MG63 (cell line): ENCODE data around the gene FAM89A. TPM values are rescaled to one million over a fixed set of nuclear protein-coding genes. Genes with fewer than 3 reads are reported as not detected.
"Not testable (repeated sequence)": the region's sequence is repeated elsewhere in the genome, so short reads cannot be mapped to it uniquely, and the experiment has no call there.

Source experiments
- DNase-seq: peaks from one replicate; pipeline ENCODE4 v3.0.0-alpha.2; 2020
- H3K27me3 ChIP-seq: fragments of 250-450 bp; sonication (Bioruptor Pico); 2 replicates; pipeline ENCODE4 v1.5.1; 2020; ENCODE audit warnings: mild to moderate bottlenecking, moderate library complexity
- H3K36me3 ChIP-seq: fragments of 250-450 bp; sonication (Bioruptor Pico); 2 replicates; pipeline ENCODE4 v1.5.1; 2020; ENCODE audit warnings: mild to moderate bottlenecking, moderate library complexity
- H3K4me3 ChIP-seq: fragments of 250-450 bp; sonication (Bioruptor Pico); 2 replicates; pipeline ENCODE4 v1.5.1; 2020; ENCODE audit warnings: mild to moderate bottlenecking, moderate library complexity
- H3K9me3 ChIP-seq: fragments of 250-450 bp; sonication (Bioruptor Pico); 2 replicates; pipeline ENCODE4 v1.5.1; 2020; ENCODE audit warnings: mild to moderate bottlenecking, moderate library complexity
- total RNA-seq: library from RNA; depleted of rRNA; stranded (reverse); fragments of >200 nt; shearing (Covaris generic); gene quantifications from 2 replicates; pipeline ENCODE4 v1.2.3, GENCODE V29; 2014; ENCODE audit warnings: low replicate concordance

FAM89A gene
- total RNA-seq, 1 experiment from 2014 or later = 10.9 TPM

- no peaks in the 10 kb centered on the region for H3K36me3 ChIP-seq
- peaks cover 33% of the 10 kb centered on the region for H3K27me3 ChIP-seq
- DNase-seq = no peak
- H3K9me3 ChIP-seq = no peaks in the 10 kb centered on the region
- no peak overlapping the region for H3K4me3 ChIP-seq
These were observed 4.5 kb upstream of the FAM89A start for GRCh38 chr1:231044588-231044987.

- no peaks in the 10 kb centered on the region for H3K36me3 ChIP-seq
These were observed 1.7 kb upstream of the FAM89A start for GRCh38 chr1:231041719-231042261.

GRCh38 chr1:231040800-231041718 is 1.0 kb upstream of the FAM89A start:
- no peak for DNase-seq
- Histone ChIP-seq H3K36me3 (no peaks in the 10 kb centered on the region), H3K4me3 (no peak overlapping the region), H3K27me3 (peaks cover 22% of the 10 kb centered on the region), H3K9me3 (no peaks in the 10 kb centered on the region)

More at GRCh38 chr1:231041719-231042261, 1.7 kb upstream of the FAM89A start:
- DNase-seq = no peak
- Histone ChIP-seq H3K9me3 (no peaks in the 10 kb centered on the region), H3K27me3 (peaks cover 25% of the 10 kb centered on the region), H3K4me3 (no peak overlapping the region)

- Histone ChIP-seq H3K36me3 (no peaks in the 10 kb centered on the region), H3K9me3 (no peaks in the 10 kb centered on the region), H3K4me3 (peak overlapping the region; percentile 61), H3K27me3 (peaks cover 14% of the 10 kb centered on the region)
- DNase-seq = peak; percentile 50
These were observed 664 bp downstream of the FAM89A start for GRCh38 chr1:231039161-231040018.

GRCh38 chr1:231037585-231038517 is 2.2 kb downstream of the FAM89A start:
- H3K4me3 ChIP-seq = no peak overlapping the region
- H3K27me3 ChIP-seq = peaks cover 6% of the 10 kb centered on the region; the same call in 1 of the 2 replicates
- H3K9me3 ChIP-seq = no peaks in the 10 kb centered on the region
- DNase-seq = no peak
- no peaks in the 10 kb centered on the region for H3K36me3 ChIP-seq

GRCh38 chr1:231036416-231036815 is 3.6 kb downstream of the FAM89A start:
- DNase-seq = no peak

GRCh38 chr1:231035799-231036198 is 4.3 kb downstream of the FAM89A start:
- Histone ChIP-seq H3K4me3 (no peak overlapping the region), H3K36me3 (no peaks in the 10 kb centered on the region), H3K27me3 (no peaks in the 10 kb centered on the region; the same call in 1 of the 2 replicates), H3K9me3 (no peaks in the 10 kb centered on the region)
- DNase-seq = no peak

More at GRCh38 chr1:231036416-231036815, 3.6 kb downstream of the FAM89A start:
- no peaks in the 10 kb centered on the region for H3K36me3 ChIP-seq
- no peaks in the 10 kb centered on the region for H3K9me3 ChIP-seq
- H3K4me3 ChIP-seq = no peak overlapping the region
- peaks cover 2% of the 10 kb centered on the region; the same call in 1 of the 2 replicates for H3K27me3 ChIP-seq

- Histone ChIP-seq H3K36me3 (no peaks in the 10 kb centered on the region), H3K4me3 (no peak overlapping the region), H3K27me3 (no peaks in the 10 kb centered on the region), H3K9me3 (no peaks in the 10 kb centered on the region)
- no peak for DNase-seq
These were observed 7.1 kb downstream of the FAM89A start for GRCh38 chr1:231032963-231033362.

- no peak for DNase-seq
- Histone ChIP-seq H3K9me3 (no peaks in the 10 kb centered on the region), H3K27me3 (no peaks in the 10 kb centered on the region), H3K4me3 (no peak overlapping the region), H3K36me3 (no peaks in the 10 kb centered on the region)
These were observed 10.2 kb downstream of the FAM89A start for GRCh38 chr1:231029841-231030240.

GRCh38 chr1:231029247-231029646 is 10.8 kb downstream of the FAM89A start:
- not testable (repeated sequence) for H3K4me3 ChIP-seq, H3K27me3 ChIP-seq, H3K9me3 ChIP-seq, DNase-seq, H3K36me3 ChIP-seq

GRCh38 chr1:231028682-231029081 is 11.4 kb downstream of the FAM89A start:
- Histone ChIP-seq H3K36me3 (no peaks in the 10 kb centered on the region), H3K4me3 (no peak overlapping the region), H3K9me3 (no peaks in the 10 kb centered on the region), H3K27me3 (no peaks in the 10 kb centered on the region)
- DNase-seq = no peak

GRCh38 chr1:231027971-231028370 is 12.1 kb downstream of the FAM89A start:
- DNase-seq = no peak
- Histone ChIP-seq H3K27me3 (no peaks in the 10 kb centered on the region), H3K4me3 (no peak overlapping the region), H3K9me3 (no peaks in the 10 kb centered on the region), H3K36me3 (no peaks in the 10 kb centered on the region)

- no peak overlapping the region for H3K4me3 ChIP-seq
- no peak for DNase-seq
- no peaks in the 10 kb centered on the region for H3K9me3 ChIP-seq
- H3K36me3 ChIP-seq = no peaks in the 10 kb centered on the region
- no peaks in the 10 kb centered on the region for H3K27me3 ChIP-seq
These were observed 12.7 kb downstream of the FAM89A start for GRCh38 chr1:231027136-231027925.

GRCh38 chr1:231026576-231026975 is 13.5 kb downstream of the FAM89A start:
- DNase-seq = no peak
- Histone ChIP-seq H3K4me3 (no peak overlapping the region), H3K9me3 (no peaks in the 10 kb centered on the region)

GRCh38 chr1:231023150-231023549 is 16.9 kb downstream of the FAM89A start:
- H3K9me3 ChIP-seq = no peaks in the 10 kb centered on the region
- DNase-seq = no peak
- H3K27me3 ChIP-seq = no peaks in the 10 kb centered on the region
- no peaks in the 10 kb centered on the region; the same call in 1 of the 2 replicates for H3K36me3 ChIP-seq
- H3K4me3 ChIP-seq = no peak overlapping the region

More at GRCh38 chr1:231026576-231026975, 13.5 kb downstream of the FAM89A start:
- Histone ChIP-seq H3K36me3 (no peaks in the 10 kb centered on the region), H3K27me3 (no peaks in the 10 kb centered on the region)
